ENCODE results near the gene ADAM8. TPM values are rescaled to one million over a fixed set of nuclear protein-coding genes. Genes with fewer than 3 reads are reported as not detected.
"Not testable (repeated sequence)": the region's sequence is repeated elsewhere in the genome, so short reads cannot be mapped to it uniquely, and the experiment has no call there.

ADAM8 gene
- total RNA-seq, 4 donors from 2014 or later = 3.3 to 5.7 (median 4.3) TPM

- intact Hi-C loops (cut with DNase I) = no loop called here
- TF ChIP-seq, protein P1, sequence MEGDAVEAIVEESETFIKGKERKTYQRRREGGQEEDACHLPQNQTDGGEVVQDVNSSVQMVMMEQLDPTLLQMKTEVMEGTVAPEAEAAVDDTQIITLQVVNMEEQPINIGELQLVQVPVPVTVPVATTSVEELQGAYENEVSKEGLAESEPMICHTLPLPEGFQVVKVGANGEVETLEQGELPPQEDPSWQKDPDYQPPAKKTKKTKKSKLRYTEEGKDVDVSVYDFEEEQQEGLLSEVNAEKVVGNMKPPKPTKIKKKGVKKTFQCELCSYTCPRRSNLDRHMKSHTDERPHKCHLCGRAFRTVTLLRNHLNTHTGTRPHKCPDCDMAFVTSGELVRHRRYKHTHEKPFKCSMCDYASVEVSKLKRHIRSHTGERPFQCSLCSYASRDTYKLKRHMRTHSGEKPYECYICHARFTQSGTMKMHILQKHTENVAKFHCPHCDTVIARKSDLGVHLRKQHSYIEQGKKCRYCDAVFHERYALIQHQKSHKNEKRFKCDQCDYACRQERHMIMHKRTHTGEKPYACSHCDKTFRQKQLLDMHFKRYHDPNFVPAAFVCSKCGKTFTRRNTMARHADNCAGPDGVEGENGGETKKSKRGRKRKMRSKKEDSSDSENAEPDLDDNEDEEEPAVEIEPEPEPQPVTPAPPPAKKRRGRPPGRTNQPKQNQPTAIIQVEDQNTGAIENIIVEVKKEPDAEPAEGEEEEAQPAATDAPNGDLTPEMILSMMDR (IDR thresholded peaks at IDR 0.05) = no peak
- no peak for TF ChIP-seq POLR2A (IDR thresholded peaks at IDR 0.05)
- H3K4me1 ChIP-seq = peaks cover 10 to 34% (median 13%) of the 10 kb centered on the region in 3 donors
- no peak for DNase-seq
- WGBS, 2 donors = 90 to 93% methylated on average over 6 to 10 of the region's 21 CpGs
- no peak overlapping the region for H3K4me3 ChIP-seq
- H3K9me3 ChIP-seq = no peaks in the 10 kb centered on the region
- no peaks in the 10 kb centered on the region for H3K27me3 ChIP-seq
- no peak overlapping the region for H3K27ac ChIP-seq
- peaks cover 0 to 6% (median 0%) of the 10 kb centered on the region in 3 donors for H3K36me3 ChIP-seq
Observed at GRCh38 chr10:133266056-133266795, 10.4 kb downstream of the ADAM8 start.

DNA sequence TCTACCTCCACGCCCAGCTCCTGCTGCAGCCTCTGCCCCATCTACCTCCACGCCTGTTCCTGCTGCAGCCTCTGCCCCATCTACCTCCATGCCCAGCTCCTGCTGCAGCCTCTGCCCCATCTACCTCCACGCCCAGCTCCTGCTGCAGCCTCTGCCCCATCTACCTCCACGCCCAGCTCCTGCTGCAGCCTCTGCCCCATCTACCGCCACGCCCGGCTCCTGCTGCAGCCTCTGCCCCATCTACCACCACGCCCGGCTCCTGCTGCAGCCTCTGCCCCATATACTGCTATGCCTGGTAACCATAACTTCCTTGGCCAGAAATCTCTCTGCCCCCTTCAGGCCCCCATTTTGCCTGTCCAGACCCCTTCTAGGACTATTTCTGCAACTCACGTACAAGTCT is 11.6 kb downstream of the ADAM8 start:
- H3K4me3 ChIP-seq; H3K9me3 ChIP-seq; intact Hi-C loops (cut with DNase I); DNase-seq; H3K36me3 ChIP-seq; H3K27me3 ChIP-seq; H3K27ac ChIP-seq: not testable (repeated sequence)
- peaks cover 22 to 46% (median 24%) of the 10 kb centered on the region in 3 donors for H3K4me1 ChIP-seq
- 57 to 76% methylated on average over 6 to 8 of the region's 10 CpGs for WGBS, 2 donors

- intact Hi-C loops (cut with DNase I) = no loop called here
- Histone ChIP-seq H3K36me3 (no peaks in the 10 kb centered on the region), H3K27me3 (no peaks in the 10 kb centered on the region), H3K4me1 (peaks cover 28 to 52% (median 29%) of the 10 kb centered on the region in 3 donors), H3K9me3 (no peaks in the 10 kb centered on the region), H3K27ac (peak overlapping the region in 1 of 4 donors; percentile 42), H3K4me3 (no peak overlapping the region)
- WGBS, 2 donors = 35 to 42% methylated on average over 9 of the region's 9 CpGs
- TF ChIP-seq, protein P1 (IDR thresholded peaks at IDR 0.05) = no peak
- no peak for TF ChIP-seq POLR2A (IDR thresholded peaks at IDR 0.05)
- no peak for DNase-seq
Observed at GRCh38 chr10:133264461-133264860, 12.2 kb downstream of the ADAM8 start.

- H3K4me1 ChIP-seq = peaks cover 35 to 60% (median 37%) of the 10 kb centered on the region in 3 donors
- no peaks in the 10 kb centered on the region for H3K36me3 ChIP-seq
- 91 to 94% methylated on average over 4 to 5 of the region's 10 CpGs for WGBS, 2 donors
- H3K4me3 ChIP-seq = no peak overlapping the region
- intact Hi-C loops (cut with DNase I) = no loop called here
- no peaks in the 10 kb centered on the region for H3K27me3 ChIP-seq
- no peak overlapping the region for H3K27ac ChIP-seq
- no peak for DNase-seq
- no peak for TF ChIP-seq POLR2A (IDR thresholded peaks at IDR 0.05)
- TF ChIP-seq, protein P1 (IDR thresholded peaks at IDR 0.05) = no peak
- no peaks in the 10 kb centered on the region for H3K9me3 ChIP-seq
Observed at GRCh38 chr10:133263674-133264073, 13.0 kb downstream of the ADAM8 start.

DNA sequence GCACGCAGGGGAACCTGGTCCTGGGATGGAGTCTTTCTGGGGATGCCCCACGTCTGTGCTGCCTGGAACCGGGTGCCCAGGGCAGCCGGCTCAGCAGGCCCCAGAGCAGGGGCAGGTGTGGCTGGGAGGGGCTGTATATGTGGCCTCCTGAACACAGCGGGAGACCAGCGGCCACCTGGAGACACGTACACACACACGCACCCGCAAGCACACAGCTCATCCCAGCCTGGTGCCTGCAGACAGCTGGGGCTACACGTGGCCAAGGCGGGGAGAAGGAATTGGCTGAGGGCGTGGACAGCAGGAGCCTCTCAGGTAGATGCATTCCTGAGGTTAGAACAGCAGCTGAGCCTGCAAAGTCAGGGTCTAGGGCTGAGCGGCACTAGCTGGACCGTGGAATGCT is 14.0 kb downstream of the ADAM8 start:
- Histone ChIP-seq H3K36me3 (no peaks in the 10 kb centered on the region), H3K4me1 (peaks cover 45 to 69% (median 47%) of the 10 kb centered on the region in 3 donors), H3K27ac (peak overlapping the region in 3 of 4 donors; percentile 1 to 97 (median 50)), H3K27me3 (no peaks in the 10 kb centered on the region), H3K9me3 (no peaks in the 10 kb centered on the region), H3K4me3 (no peak overlapping the region)
- 71 to 77% methylated on average over 5 to 8 of the region's 14 CpGs for WGBS, 2 donors
- no peak for DNase-seq
- TF ChIP-seq, protein P1 (IDR thresholded peaks at IDR 0.05) = no peak
- TF ChIP-seq POLR2A (IDR thresholded peaks at IDR 0.05) = no peak
- intact Hi-C loops (cut with DNase I) = no loop called here

Measured in esophagus squamous epithelium (tissue), 5 donors.